ENCODE measurements around the gene CLCA2. TPM values are rescaled to one million over a fixed set of nuclear protein-coding genes. Genes with fewer than 3 reads are reported as not detected.

The CLCA2 gene
- total RNA-seq, 1 donor from 2014 or later = not detected

DNA sequence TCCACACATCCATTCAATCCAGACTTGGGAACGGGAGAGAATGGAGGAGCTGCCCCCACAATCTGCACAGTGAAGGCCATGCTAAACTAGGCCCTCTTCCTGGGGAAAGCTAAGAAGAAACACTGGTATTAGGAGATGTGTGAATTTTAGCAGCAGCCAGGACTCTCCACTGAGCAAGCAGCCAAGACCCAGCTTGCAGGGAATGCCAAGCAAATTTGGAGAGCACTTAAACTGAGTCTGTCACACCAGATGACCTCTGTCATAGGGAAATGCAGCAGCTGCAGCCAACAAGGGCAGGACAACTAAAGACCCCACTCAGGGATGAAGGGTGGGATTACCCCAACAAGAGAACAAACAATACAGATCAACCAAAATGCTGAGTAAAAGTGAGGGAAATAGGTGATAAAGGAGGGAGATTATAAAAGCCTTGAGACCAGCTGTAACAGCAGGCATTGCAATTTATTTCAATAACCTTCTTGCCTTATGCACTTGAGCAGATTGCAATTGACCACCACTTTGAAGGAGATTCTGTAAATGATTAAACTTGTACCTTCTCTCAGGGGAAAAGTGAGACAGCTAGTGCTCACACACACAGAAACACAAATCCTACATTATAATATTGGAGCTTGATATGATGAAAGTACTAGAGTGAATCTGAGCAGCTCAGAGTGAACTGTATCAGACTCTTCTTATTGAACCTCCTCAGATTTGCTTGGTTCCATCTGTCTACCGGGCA, 42.3 kb downstream of the CLCA2 start:
- Mint-ChIP-seq H3K27ac (ENCODE audit: unreplicated experiment) (no peak overlapping the region), H3K9me3 (no peaks in the 10 kb centered on the region), H3K4me3 (no peak overlapping the region), H3K4me1 (no peaks in the 10 kb centered on the region), H3K27me3 (ENCODE audit: low read depth) (peaks cover 22% of the 10 kb centered on the region), H3K36me3 (ENCODE audit: low read depth) (no peaks in the 10 kb centered on the region)
- TF ChIP-seq, protein P1, sequence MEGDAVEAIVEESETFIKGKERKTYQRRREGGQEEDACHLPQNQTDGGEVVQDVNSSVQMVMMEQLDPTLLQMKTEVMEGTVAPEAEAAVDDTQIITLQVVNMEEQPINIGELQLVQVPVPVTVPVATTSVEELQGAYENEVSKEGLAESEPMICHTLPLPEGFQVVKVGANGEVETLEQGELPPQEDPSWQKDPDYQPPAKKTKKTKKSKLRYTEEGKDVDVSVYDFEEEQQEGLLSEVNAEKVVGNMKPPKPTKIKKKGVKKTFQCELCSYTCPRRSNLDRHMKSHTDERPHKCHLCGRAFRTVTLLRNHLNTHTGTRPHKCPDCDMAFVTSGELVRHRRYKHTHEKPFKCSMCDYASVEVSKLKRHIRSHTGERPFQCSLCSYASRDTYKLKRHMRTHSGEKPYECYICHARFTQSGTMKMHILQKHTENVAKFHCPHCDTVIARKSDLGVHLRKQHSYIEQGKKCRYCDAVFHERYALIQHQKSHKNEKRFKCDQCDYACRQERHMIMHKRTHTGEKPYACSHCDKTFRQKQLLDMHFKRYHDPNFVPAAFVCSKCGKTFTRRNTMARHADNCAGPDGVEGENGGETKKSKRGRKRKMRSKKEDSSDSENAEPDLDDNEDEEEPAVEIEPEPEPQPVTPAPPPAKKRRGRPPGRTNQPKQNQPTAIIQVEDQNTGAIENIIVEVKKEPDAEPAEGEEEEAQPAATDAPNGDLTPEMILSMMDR (conservative IDR thresholded peaks at IDR 0.05) = no peak
- DNase-seq (ENCODE audit: low read depth, low spot score) = no peak

DNA sequence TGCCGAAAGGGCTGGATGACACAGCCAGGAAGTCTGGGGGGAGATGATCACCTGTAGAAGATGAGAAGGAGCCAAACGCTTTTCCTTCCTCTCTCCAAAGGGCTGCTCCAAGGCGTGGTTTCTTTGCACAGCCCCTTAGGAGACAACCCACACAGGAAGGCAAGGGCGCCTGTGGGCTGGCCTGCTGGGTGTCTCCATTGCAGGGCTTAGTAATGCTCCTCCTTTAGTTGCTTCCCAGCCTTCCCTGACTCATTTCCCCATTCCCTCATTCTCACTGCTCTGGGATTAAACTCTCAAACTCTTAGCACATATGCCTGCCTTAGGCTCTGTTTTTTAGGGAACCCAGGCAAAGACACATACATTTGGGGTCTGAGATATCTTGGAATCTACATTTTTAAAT, 43.0 kb downstream of the CLCA2 start:
- H3K4me3 Mint-ChIP-seq = no peak overlapping the region
- H3K27ac Mint-ChIP-seq (ENCODE audit: unreplicated experiment) = no peak overlapping the region
- no peaks in the 10 kb centered on the region for H3K36me3 Mint-ChIP-seq (ENCODE audit: low read depth)
- TF ChIP-seq, protein P1 (conservative IDR thresholded peaks at IDR 0.05) = no peak
- peaks cover 23% of the 10 kb centered on the region for H3K27me3 Mint-ChIP-seq (ENCODE audit: low read depth)
- H3K4me1 Mint-ChIP-seq = no peaks in the 10 kb centered on the region
- H3K9me3 Mint-ChIP-seq = no peaks in the 10 kb centered on the region
- DNase-seq (ENCODE audit: low read depth, low spot score) = no peak

- no peaks in the 10 kb centered on the region for H3K9me3 Mint-ChIP-seq
- no peak within 1 kb of the TSS for H3K4me3 Mint-ChIP-seq
- H3K27me3 Mint-ChIP-seq (ENCODE audit: low read depth) = peaks cover 23% of the 10 kb centered on the region
- H3K27ac Mint-ChIP-seq (ENCODE audit: unreplicated experiment) = no peak within 1 kb of the TSS
- DNase-seq (ENCODE audit: low read depth, low spot score) = no peak
- TF ChIP-seq, protein P1 (conservative IDR thresholded peaks at IDR 0.05) = no peak
- no peaks in the 10 kb centered on the region for H3K36me3 Mint-ChIP-seq (ENCODE audit: low read depth)
- no peaks in the 10 kb centered on the region for H3K4me1 Mint-ChIP-seq
Measured at GRCh38 chr1:86468501-86468977, 44.6 kb downstream of the CLCA2 start, which contains the start of gene CLCA1. CLCA1 (plus strand) TSS chr1:86468927; CDS start chr1:86468972, 45 bp downstream.

- no peaks in the 10 kb centered on the region for H3K9me3 Mint-ChIP-seq
- no peaks in the 10 kb centered on the region for H3K36me3 Mint-ChIP-seq (ENCODE audit: low read depth)
- no peaks in the 10 kb centered on the region for H3K4me1 Mint-ChIP-seq
- TF ChIP-seq, protein P1 (conservative IDR thresholded peaks at IDR 0.05) = no peak
- H3K4me3 Mint-ChIP-seq = no peak overlapping the region
- H3K27ac Mint-ChIP-seq (ENCODE audit: unreplicated experiment) = no peak overlapping the region
- H3K27me3 Mint-ChIP-seq (ENCODE audit: low read depth) = peaks cover 23% of the 10 kb centered on the region
- no peak for DNase-seq (ENCODE audit: low read depth, low spot score)
Measured at GRCh38 chr1:86470859-86471258, 46.9 kb downstream of the CLCA2 start.

DNA sequence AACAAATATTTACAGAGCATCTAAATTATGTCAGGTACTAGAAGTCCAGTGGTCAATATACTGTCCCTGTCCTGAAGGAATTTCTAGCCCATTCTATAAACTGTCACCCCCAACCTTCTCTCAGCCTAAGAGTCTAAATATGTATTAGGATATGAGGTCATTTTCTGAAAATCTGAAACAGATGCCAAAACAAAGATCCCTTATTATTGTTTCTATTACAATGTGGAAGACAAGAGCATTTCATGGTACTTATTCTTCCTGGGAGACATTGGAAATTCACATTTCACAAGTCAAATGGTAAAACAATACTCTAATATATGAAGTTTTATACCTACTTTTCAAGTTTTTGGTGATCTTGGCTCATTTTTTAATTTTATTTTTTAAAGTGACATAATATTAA, 47.3 kb downstream of the CLCA2 start:
- Mint-ChIP-seq H3K4me1 (no peaks in the 10 kb centered on the region), H3K9me3 (no peaks in the 10 kb centered on the region), H3K27ac (ENCODE audit: unreplicated experiment) (no peak overlapping the region), H3K36me3 (ENCODE audit: low read depth) (no peaks in the 10 kb centered on the region), H3K4me3 (no peak overlapping the region), H3K27me3 (ENCODE audit: low read depth) (peaks cover 21% of the 10 kb centered on the region)
- TF ChIP-seq, protein P1 (conservative IDR thresholded peaks at IDR 0.05) = no peak
- no peak for DNase-seq (ENCODE audit: low read depth, low spot score)
